NK-92 (cell line): ENCODE results near the gene MAN2A2.
"Not testable (repeated sequence)": the region's sequence is repeated elsewhere in the genome, so short reads cannot be mapped to it uniquely, and the experiment has no call there.

Experiments
- DNase-seq: peaks from one replicate; lab custom pipeline; 2025; ENCODE audit not compliant: unreplicated experiment; lab: John Stamatoyannopoulos, UW

MAN2A2 gene

GRCh38 chr15:90871139-90871715 is 31.9 kb upstream of the MAN2A2 start:
- DNase-seq: no peak

GRCh38 chr15:90871716-90872485 is 31.2 kb upstream of the MAN2A2 start:
- no peak for DNase-seq

DNA sequence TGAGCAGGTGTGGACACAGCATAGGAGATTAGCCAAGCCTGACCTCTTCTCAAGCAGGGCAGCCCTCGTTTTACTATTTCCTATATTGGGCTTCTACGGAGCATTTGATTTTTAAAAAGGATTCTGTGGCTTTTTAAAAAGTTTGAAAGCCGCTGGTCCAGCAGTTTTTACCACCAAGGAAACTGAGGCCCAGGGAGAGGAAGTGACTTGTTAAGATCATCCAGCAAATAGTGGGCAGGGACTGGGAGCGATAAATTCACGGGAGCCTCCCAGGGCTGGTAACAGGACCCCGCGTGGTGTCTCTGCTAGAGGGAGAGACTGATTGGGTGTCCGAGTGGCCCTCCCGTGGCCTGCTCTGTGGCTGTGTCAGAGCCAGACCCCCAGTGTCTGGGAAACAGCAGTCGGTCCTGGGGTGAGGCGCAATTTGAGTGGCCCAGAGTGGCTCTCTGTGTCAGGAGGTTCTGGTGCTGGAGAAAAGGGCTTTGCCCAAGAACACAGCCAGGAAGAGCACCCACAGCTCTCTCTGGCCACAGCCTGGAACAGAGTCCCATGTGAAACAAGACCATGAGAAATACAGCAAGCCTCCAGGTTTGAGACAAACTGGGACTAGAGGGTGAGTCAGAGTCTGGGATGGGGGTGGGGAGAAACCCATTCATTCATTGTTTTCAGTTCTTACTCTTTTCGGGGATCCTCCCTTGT is 30.5 kb upstream of the MAN2A2 start:
- no peak for DNase-seq

DNA sequence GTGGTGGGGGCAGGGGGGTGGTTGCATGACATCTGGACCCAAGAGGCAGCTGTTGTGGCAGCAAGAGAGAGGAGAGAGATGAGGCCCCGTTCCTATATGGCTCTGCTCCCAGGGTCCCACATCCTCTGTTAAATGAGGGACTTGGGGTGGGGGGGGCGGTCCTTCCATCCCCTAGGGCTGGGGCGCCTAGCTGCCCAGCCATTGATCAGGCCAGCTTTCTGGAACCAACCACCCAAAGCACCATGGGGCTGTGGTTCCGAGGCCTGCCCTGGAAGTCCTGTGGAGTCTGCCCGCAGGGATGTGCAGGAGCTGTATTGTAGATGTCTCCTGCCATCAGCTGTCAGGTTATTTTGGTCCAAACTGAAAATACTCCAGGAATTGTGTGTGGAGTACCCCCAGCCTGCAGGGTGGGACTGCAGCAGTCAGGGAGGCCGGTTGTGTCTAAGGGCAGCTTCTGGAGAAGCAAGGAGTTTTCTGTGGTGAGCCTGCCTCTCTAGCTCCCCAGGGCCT is 29.6 kb upstream of the MAN2A2 start:
- DNase-seq: no peak

DNA sequence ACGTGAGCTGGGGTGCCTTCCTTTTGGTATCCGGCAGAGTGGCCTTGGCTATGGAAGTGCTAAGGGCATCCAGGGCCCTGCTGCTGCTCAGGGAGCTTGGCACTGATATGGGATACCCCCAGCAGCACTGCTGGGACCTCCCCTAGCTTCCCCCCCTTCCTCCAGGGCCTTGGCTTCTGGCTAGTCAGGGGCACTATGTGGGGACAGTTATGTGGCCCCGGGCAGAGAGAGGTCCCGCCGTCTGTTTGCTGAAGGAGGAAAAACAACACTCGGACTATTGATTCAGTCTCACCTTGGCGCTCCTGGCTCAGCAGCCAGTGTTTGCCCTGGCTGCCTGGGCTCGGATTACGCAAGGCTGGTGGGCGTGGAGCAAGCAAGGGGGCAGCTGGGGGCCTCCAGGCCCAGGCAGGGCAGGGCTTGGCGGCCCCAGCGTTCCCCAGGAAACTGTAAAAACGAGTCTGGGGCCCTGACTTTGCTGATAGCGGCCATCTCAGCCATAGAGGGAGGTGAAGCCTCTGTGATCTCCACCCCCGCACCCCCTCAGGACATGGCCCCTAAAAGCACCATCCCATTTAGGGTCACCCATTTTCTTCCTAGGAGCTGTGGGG is 29.0 kb upstream of the MAN2A2 start:
- no peak for DNase-seq

DNA sequence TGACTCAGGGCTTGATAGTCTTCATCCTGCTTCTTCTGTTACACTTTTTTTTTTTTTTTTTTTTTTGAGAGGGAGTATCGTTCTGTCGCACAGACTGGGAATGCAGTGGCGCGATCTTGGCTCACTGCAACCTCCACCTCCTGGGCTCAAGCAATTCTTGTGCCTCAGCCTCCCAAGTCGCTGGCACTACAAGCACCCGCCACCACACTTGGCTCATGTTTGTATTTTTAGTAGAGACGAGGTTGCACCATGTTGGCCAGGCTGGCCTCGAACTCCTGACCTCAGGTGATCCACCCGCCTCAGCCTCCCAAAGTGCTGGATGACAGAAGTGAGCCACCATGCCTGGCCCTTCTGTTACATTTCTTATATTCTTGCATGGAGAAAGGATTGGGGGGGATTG is 28.1 kb upstream of the MAN2A2 start:
- not testable (repeated sequence) for DNase-seq

DNA sequence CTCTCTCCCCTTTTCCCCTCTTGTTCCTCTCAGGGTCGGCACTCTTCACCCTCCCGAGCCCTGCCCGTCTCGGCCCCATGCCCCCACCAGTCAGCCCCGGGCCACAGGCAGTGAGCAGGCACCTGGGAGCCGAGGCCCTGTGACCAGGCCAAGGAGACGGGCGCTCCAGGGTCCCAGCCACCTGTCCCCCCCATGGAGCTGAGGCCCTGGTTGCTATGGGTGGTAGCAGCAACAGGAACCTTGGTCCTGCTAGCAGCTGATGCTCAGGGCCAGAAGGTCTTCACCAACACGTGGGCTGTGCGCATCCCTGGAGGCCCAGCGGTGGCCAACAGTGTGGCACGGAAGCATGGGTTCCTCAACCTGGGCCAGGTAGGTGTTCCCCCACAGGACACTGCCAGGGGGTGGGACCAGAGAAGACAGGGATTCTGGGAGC is 27.5 kb upstream of the MAN2A2 start:
- no peak for DNase-seq

DNA sequence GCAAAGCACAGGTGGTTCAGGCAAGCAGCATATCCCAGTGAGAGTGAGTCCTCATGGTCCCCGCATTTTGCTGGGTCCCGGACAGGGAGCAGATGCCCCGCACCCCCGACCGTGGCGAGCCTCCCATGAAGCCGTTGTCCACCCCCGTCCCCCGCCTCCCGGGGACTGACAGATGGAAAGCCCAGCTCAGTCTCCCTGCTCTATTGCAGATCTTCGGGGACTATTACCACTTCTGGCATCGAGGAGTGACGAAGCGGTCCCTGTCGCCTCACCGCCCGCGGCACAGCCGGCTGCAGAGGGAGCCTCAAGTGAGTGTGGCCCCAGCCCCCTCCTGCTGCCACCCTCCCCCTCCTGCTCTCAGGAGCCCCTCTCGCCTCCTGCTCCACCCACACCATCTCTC is 27.1 kb upstream of the MAN2A2 start:
- DNase-seq: no peak

DNA sequence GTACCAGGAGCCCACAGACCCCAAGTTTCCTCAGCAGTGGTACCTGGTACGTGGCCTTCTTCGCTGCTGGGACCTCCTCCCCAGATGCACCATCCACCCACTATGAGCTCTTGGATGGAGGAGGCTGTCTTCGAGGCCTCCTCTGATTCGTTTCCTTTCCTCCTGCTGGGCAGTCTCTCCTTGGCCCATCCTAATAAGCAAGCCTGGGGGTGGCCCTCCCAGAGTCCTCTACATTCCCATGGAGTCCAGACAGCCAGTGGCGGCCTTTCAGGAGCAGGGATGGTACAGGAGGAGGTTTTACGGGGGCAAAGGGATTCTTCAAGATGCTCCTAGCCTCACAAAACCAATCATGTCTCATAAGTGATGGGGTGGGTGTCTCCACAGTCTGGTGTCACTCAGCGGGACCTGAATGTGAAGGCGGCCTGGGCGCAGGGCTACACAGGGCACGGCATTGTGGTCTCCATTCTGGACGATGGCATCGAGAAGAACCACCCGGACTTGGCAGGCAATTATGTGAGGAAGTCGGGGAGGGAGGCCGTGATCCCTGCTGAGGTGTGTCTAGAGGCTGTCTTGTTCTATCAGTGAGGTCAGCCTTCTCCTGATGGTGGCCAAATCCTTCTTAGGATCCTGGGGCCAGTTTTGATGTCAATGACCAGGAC is 26.5 kb upstream of the MAN2A2 start:
- DNase-seq: no peak

DNA sequence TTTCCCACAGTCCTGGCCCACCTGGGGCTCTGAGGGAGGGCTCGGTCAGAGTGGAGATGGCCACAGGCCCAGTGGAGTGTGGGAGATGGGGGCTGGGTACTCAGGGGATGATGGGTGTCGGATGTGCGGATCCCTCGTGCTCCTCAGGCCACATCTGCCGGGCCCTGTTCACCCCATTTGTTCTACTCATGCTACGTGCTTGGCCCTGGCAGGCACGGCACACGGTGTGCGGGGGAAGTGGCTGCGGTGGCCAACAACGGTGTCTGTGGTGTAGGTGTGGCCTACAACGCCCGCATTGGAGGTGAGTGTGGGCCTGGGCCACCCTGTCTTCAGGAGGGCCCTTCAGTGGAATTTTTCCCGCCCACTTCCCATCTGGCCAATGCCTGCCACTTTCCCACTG is 25.8 kb upstream of the MAN2A2 start:
- no peak for DNase-seq

DNA sequence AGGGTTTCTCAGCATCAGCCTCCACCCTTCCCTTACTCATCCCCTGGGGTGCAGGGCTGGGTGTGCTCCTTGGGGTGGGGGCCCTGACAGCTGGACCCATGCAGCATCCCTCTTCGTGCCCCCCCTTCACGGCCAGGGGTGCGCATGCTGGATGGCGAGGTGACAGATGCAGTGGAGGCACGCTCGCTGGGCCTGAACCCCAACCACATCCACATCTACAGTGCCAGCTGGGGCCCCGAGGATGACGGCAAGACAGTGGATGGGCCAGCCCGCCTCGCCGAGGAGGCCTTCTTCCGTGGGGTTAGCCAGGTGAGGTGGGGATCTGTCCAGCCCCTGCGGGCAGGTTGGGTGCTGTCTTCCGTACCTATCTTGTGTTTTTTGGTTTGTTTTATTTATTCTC is 25.1 kb upstream of the MAN2A2 start:
- no peak for DNase-seq

GRCh38 chr15:90878660-90879059 is 24.4 kb upstream of the MAN2A2 start:
- DNase-seq: no peak

DNA sequence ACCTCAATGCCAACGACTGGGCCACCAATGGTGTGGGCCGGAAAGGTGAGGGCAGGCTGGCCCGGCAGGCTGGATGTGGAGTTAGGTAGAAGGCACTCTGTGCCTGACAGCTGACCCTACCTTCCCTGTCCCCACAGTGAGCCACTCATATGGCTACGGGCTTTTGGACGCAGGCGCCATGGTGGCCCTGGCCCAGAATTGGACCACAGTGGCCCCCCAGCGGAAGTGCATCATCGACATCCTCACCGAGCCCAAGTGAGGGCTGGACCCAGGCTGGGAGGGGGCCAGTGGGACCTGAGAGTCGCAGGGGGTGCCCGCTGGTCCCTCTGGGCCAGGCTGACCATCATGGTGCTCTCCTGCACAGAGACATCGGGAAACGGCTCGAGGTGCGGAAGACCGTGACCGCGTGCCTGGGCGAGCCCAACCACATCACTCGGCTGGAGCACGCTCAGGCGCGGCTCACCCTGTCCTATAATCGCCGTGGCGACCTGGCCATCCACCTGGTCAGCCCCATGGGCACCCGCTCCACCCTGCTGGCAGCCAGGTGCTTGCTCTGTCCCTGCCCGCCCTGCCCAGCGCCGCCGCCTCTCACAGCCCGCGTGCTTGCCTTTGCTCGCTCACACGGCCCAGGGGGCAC is 23.3 kb upstream of the MAN2A2 start:
- DNase-seq: no peak

DNA sequence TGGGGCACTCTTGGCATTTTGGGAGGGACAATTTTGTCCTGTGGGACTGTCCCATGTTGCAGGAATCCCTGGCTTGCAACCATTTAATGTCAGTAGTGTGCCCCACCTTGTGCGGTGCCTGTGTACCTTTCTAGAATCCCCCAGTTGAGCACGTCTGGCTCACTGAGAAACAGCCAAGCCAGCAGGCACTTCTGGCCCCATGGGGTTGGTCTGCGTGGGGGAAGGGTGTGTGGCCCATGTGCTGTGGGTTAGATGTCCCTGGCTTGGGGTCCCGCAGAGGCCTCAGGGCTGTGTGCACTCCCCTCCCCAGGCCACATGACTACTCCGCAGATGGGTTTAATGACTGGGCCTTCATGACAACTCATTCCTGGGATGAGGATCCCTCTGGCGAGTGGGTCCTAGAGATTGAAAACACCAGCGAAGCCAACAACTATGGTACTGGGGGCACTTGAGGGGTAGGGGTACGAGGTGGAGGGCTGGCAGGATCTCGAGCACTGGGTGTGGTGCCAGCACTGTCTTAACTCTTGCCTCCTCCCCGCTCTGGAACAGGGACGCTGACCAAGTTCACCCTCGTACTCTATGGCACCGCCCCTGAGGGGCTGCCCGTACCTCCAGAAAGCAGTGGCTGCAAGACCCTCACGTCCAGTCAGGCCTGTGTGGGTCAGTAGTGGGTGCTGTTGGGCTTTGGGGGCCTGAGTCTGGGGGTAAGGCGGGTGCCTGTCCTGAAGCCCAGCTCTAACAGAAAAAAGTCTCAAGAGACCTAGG is 22.5 kb upstream of the MAN2A2 start:
- DNase-seq: no peak

- DNase-seq: no peak
Measured at GRCh38 chr15:90881181-90881977, 21.7 kb upstream of the MAN2A2 start.

GRCh38 chr15:90881978-90882721 is 21.0 kb upstream of the MAN2A2 start:
- DNase-seq: no peak

GRCh38 chr15:90882781-90883525 is 20.1 kb upstream of the MAN2A2 start:
- DNase-seq: no peak

DNA sequence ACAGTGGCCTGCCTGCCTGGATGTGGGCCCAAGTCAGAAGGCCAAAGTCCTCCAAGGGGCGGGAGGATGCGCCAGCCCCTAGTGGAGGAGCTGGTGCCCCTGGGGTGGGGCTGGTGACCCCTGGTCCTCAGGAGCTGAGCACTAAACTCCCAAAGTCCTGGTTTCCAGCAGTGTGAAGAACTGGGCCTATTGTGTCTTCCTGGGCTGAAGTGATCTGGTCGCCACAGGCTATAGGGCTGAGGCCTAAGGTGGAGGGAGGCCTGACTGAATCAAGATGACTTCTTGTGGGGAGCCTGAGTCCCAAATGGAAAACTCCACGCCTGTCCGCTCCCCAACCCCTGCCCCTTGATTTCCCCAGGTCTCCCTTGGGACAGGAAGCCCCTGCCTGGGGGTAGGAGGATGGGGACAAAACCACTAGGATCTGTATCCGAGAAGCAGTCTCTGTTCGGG is 19.6 kb upstream of the MAN2A2 start:
- DNase-seq: no peak
